Measurements from ENCODE around the gene CTDP1. TPM values are rescaled to one million over a fixed set of nuclear protein-coding genes. Genes with fewer than 3 reads are reported as not detected.

CTDP1 gene
- total and polyA plus RNA-seq, 9 of the 15 experiments (the other 6 are each of a cell fraction or from before 2014, with no cell fraction given) = 0.07 to 19.2 (median 4.0) TPM

DNA sequence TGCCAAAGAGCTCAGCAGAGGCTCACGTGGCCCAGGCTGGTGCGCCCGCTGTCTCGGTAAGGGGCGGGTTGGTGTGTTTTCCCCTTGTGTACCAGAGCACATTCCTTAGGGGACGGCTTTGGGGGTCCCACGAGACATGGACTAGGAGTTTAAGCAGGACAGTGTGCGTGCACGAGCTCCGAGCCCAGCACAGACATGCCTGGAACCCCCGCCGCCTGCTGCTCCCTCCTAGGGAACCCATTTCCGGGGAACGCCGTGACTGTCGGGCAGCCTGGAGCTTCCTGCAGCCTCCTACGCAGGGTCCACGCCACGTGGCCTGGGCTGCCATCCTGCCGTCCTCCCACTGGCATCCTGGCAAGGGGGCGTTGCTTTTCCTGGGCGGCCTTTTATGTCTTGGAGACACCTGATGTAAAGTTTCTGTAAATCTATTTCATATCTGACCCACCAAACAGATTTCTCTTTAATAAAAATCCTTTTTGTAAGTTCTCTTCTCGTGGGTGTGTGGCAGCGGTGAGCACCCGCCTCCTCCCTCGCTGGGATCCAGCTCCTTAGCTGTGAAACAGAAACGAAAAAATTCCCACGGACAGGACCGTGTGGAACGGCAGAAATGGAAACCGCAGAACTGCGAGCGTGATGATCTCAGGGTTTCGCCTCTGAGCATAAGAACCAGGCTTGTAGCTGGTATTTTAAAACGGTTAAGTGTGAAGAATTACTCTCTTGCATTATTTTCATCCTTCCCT, 74.6 kb downstream of the CTDP1 start:
- BruUV-seq (replicated peaks) = no TSS peak

DNA sequence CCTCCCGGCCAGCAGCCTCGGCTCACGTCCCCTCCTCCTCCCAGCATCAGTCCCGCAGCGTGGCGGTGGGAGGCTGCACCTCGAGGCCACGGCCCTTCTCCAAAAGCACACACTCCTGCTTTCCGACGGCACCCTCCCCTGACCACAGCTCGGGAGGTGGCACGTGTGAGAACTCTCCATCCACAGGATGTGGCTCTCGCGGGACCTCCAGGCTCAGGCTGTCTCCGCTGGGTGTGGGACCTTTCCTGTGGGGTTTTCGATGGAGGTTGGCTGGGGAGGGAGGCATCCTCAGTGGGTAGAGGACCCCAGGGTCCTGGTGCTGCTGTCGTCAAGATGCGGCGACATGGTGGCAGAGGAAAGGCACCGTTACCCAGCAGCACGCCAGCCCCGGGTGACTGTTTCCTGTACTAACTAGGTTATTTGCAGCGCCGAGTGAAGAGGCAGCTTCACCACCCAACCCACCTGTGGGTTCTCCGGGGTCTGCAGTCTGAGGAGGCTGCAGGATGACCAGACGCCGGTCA, 75.3 kb downstream of the CTDP1 start:
- no peaks in the 10 kb centered on the region for H4K20me1 ChIP-seq (replicated peaks; ENCODE audit: control insufficient read depth, insufficient read depth, low read length)
- H3K4me2 ChIP-seq (ENCODE audit: insufficient read depth, low read length) = no peak overlapping the region
- CTCF ChIA-PET (ENCODE audit: low intra/inter-chr PET ratio) = no interaction called here
- no CpG with 5 or more reads among the region's 27 CpGs for WGBS (ENCODE audit: insufficient coverage, low coverage, missing lambda C conversion rate)
- POLR2A ChIA-PET = no interaction called here
- peaks cover 12% of the 10 kb centered on the region; the same call in 1 of the 3 replicates for H3K36me3 ChIP-seq (ENCODE audit: control insufficient read depth, insufficient read depth, low read length)
- H3K27ac ChIP-seq (ENCODE audit: extremely low read depth, low read depth, low read length) = no peak overlapping the region
- no peaks in the 10 kb centered on the region for H3K27me3 ChIP-seq (ENCODE audit: control insufficient read depth in 2 of 2, insufficient read depth in 2 of 2, low read length in 2 of 2)
- FAIRE-seq (no peak), ATAC-seq (no peak), DNase-seq (ENCODE audit: extremely low read depth in 1 of 4, low spot score in 3 of 4) (no peak)
- H3K9me3 ChIP-seq (replicated peaks; ENCODE audit: control insufficient read depth, insufficient read depth, low read depth, low read length) = no peaks in the 10 kb centered on the region
- TF ChIP-seq L3MBTL2 (IDR thresholded peaks at IDR 0.05) (no peak), ZNF76 (CRISPR knock-in tag; IDR thresholded peaks at IDR 0.05; ENCODE audit: borderline replicate concordance) (no peak)
- H3K9ac ChIP-seq (ENCODE audit: insufficient read depth in 1 of 2, low read depth in 2 of 2, low read length in 2 of 2) = no peak overlapping the region
- BruUV-seq (replicated peaks) = no TSS peak
- no peaks in the 10 kb centered on the region for H3K4me1 ChIP-seq (replicated peaks in 1 of 2; ENCODE audit: control insufficient read depth in 2 of 2, insufficient read depth in 2 of 2, low read length in 2 of 2)
- intact Hi-C loops (cut with micrococcal nuclease) = no loop called here
- no peaks in the 10 kb centered on the region for H3K9me1 ChIP-seq (ENCODE audit: control insufficient read depth, insufficient read depth, low read length)
- in situ Hi-C loops (cut with MboI) = no loop called here
- H3K79me2 ChIP-seq (ENCODE audit: control insufficient read depth, insufficient read depth, low read length) = no peaks in the 10 kb centered on the region
- H2AFZ ChIP-seq (ENCODE audit: low read depth, low read length) = no peak overlapping the region
- no peak overlapping the region for H3K4me3 ChIP-seq

More for the DNA sequence above, 74.6 kb downstream of the CTDP1 start:
- Histone ChIP-seq H3K9ac (ENCODE audit: insufficient read depth in 1 of 2, low read depth in 2 of 2, low read length in 2 of 2) (no peak overlapping the region), H3K36me3 (ENCODE audit: control insufficient read depth, insufficient read depth, low read length) (peaks cover 12% of the 10 kb centered on the region; the same call in 1 of the 3 replicates), H2AFZ (ENCODE audit: low read depth, low read length) (no peak overlapping the region), H3K9me1 (ENCODE audit: control insufficient read depth, insufficient read depth, low read length) (no peaks in the 10 kb centered on the region), H3K27ac (ENCODE audit: extremely low read depth, low read depth, low read length) (no peak overlapping the region), H3K79me2 (ENCODE audit: control insufficient read depth, insufficient read depth, low read length) (no peaks in the 10 kb centered on the region), H3K4me1 (replicated peaks in 1 of 2; ENCODE audit: control insufficient read depth in 2 of 2, insufficient read depth in 2 of 2, low read length in 2 of 2) (no peaks in the 10 kb centered on the region), H3K27me3 (ENCODE audit: control insufficient read depth in 2 of 2, insufficient read depth in 2 of 2, low read length in 2 of 2) (no peaks in the 10 kb centered on the region), H4K20me1 (replicated peaks; ENCODE audit: control insufficient read depth, insufficient read depth, low read length) (no peaks in the 10 kb centered on the region), H3K4me3 (no peak overlapping the region), H3K4me2 (ENCODE audit: insufficient read depth, low read length) (no peak overlapping the region), H3K9me3 (replicated peaks; ENCODE audit: control insufficient read depth, insufficient read depth, low read depth, low read length) (no peaks in the 10 kb centered on the region)
- DNase-seq (ENCODE audit: extremely low read depth in 1 of 4, low spot score in 3 of 4) = no peak
- in situ Hi-C loops (cut with MboI) = no loop called here
- ChIA-PET CTCF (ENCODE audit: low intra/inter-chr PET ratio) (no interaction called here), POLR2A (interaction anchor here (0.6 kb wide), 1 partner anchor 310 kb away, joined by 3 read pairs; no protein-coding TSS in a partner anchor)
- no peak for FAIRE-seq
- WGBS (ENCODE audit: insufficient coverage, low coverage, missing lambda C conversion rate) = 94% methylated on average over 17 of the region's 35 CpGs
- TF ChIP-seq ZNF134 (CRISPR knock-in tag; conservative IDR thresholded peaks at IDR 0.05) = no peak
- no peak for TF ChIP-seq RNF2 (IDR thresholded peaks at IDR 0.05)
- TF ChIP-seq ZNF174 (CRISPR knock-in tag; IDR thresholded peaks at IDR 0.05) = no peak
- intact Hi-C loops (cut with micrococcal nuclease) = no loop called here
- ATAC-seq = no peak
